GM13976 (cell line): ENCODE results near the gene UGT1A4.

Experiments
- DNase-seq: peaks from one replicate; pipeline ENCODE4 v3.0.0; 2012; ENCODE audit warnings: low spot score
- CTCF ChIP-seq: IDR thresholded peaks from 2 replicates; pipeline ENCODE4 v1.5.1; 2012; ENCODE audit warnings: borderline replicate concordance, mild to moderate bottlenecking; ENCODE audit not compliant: insufficient read depth; ENCODE audit errors: extremely low read depth, missing control alignments, control extremely low read depth
- in situ Hi-C: fragments of 300-500 bp; cut with MboI; formaldehyde crosslinking; loops from one replicate; pipeline ENCODE4 v1.12.0; 2022; ENCODE audit warnings: low sequenced_read_pairs, mixed read lengths, inconsistent platforms; ENCODE audit not compliant: unreplicated experiment

UGT1A4 gene

GRCh38 chr2:233768076-233768475 lies 49.5 kb downstream of the UGT1A4 start:
- no peak for DNase-seq
- no peak for TF ChIP-seq CTCF
- in situ Hi-C loops = no loop called here

DNA sequence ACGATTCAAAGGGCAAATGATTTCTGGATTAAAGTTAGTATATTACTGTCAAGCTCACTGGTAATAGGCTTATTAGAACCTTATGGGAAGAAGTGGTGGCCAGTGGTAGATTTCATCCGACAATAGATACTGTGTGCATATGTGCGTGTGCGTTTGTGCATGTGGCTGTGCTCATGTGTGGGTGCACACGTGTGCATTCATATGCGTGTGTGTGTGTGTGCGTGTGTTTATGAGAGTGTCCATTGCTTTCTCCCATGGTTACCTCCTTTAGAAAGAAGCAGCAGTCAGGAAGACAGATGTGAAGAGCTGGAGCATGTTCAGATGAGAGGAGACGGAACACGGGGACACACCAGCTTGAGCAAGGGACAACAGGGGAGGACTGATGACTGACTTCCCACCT lies 50.7 kb downstream of the UGT1A4 start:
- in situ Hi-C loops = no loop called here
- DNase-seq = no peak
- TF ChIP-seq CTCF = no peak

- DNase-seq = no peak
- TF ChIP-seq CTCF = no peak
- in situ Hi-C loops = no loop called here
Observed at GRCh38 chr2:233772153-233772552, 53.6 kb downstream of the UGT1A4 start.

- in situ Hi-C loops = no loop called here
- no peak for DNase-seq
Observed at GRCh38 chr2:233772583-233772982, 54.0 kb downstream of the UGT1A4 start.

GRCh38 chr2:233773854-233774253 lies 55.3 kb downstream of the UGT1A4 start:
- in situ Hi-C loops = no loop called here
- DNase-seq = no peak
- no peak for TF ChIP-seq CTCF

More at GRCh38 chr2:233772583-233772982, 54.0 kb downstream of the UGT1A4 start:
- no peak for TF ChIP-seq CTCF

DNA sequence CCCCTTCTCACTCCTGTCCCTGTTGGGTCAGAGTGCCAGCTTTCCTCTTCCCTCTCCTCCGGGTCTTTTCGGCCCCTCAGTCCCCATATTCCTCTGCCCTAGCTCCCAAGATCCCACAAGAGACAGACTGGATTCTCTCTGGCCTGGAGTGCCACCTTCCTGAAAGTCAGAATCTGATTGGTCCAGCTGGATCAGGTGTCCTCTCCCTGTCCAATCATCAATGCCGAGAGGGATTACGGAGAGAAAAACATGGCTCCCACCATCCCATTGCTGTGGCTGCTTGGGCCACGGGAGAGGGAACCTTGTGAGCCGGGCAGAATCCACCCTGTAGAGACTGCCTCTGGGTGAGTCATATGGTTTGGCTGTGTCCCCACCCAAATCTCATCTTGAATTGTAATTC lies 56.9 kb downstream of the UGT1A4 start:
- no peak for DNase-seq
- in situ Hi-C loops = no loop called here
- no peak for TF ChIP-seq CTCF

GRCh38 chr2:233778030-233778429 lies 59.5 kb downstream of the UGT1A4 start, which contains the start of gene MROH2A:
MROH2A (plus strand) TSS chr2:233778330; CDS start chr2:233779359, 1,029 bp downstream.
- in situ Hi-C loops = no loop called here
- no peak for DNase-seq
- no peak for TF ChIP-seq CTCF
